Gastroesophageal sphincter (tissue), 4 donors: ENCODE data around the gene WASF3. TPM values are rescaled to one million over a fixed set of nuclear protein-coding genes. Genes with fewer than 3 reads are reported as not detected.

Experiments
- ATAC-seq: fragments of 150-250 bp; one replicate; pipeline ENCODE4 v1.9.1; 2016; ENCODE audit warnings: mild to moderate bottlenecking, moderate library complexity
- H3K27ac ChIP-seq, 4 donors: fragments of 200-600 bp; sonication (generic) in 3 of 4; 1 replicate in 3 of 4; 2 replicates in 1 of 4; pipeline ENCODE4 v1.5.1; 2016 to 2019
- H3K27me3 ChIP-seq: fragments of 200-600 bp; sonication (generic); one replicate; pipeline ENCODE4 v1.5.1; 2019
- H3K36me3 ChIP-seq, 2 donors: fragments of 200-600 bp; sonication (generic); one replicate each; pipeline ENCODE4 v1.5.1; 2019; ENCODE audit warnings: control low read depth in 1 of 2
- H3K4me1 ChIP-seq, 3 donors: fragments of 200-600 bp; sonication (generic); 1 replicate in 2 of 3; 2 replicates in 1 of 3; pipeline ENCODE4 v1.5.1; 2016 to 2019; ENCODE audit warnings: control low read depth in 2 of 3
- H3K4me3 ChIP-seq, 2 donors: fragments of 200-600 bp; sonication (generic); one replicate each; pipeline ENCODE4 v1.5.1; 2019; ENCODE audit warnings: mild to moderate bottlenecking in 1 of 2, moderate library complexity in 1 of 2
- H3K9me3 ChIP-seq, 3 donors: fragments of 200-600 bp; sonication (generic); one replicate each; pipeline ENCODE4 v1.5.1; 2017 to 2019; ENCODE audit warnings: control low read depth in 2 of 3
- EP300 ChIP-seq: sonication (generic); formaldehyde crosslinking; IDR thresholded peaks from one replicate; pipeline ENCODE4 v1.6.1; 2017; ENCODE audit warnings: antibody characterized with exemption, mild to moderate bottlenecking
- POLR2A ChIP-seq, 2 donors: fragments of 450-650 bp; IDR thresholded peaks; one replicate each; pipeline ENCODE4 v1.6.1; 2017; ENCODE audit warnings: antibody characterized with exemption in 2 of 2, mild to moderate bottlenecking in 2 of 2, moderate library complexity in 1 of 2
- POLR2AphosphoS5 ChIP-seq: sonication (generic); formaldehyde crosslinking; IDR thresholded peaks from one replicate; pipeline ENCODE4 v1.6.1; 2017; ENCODE audit warnings: antibody characterized with exemption
- WGBS, 2 donors: methylation state at CpG; one replicate each; pipeline ENCODE4 v1.1.5; 2018; ENCODE audit warnings: low coverage in 1 of 2; 5-methylcytosine and 5-hydroxymethylcytosine counted together
- total RNA-seq, 4 donors: library from RNA; depleted of rRNA; stranded (reverse); fragments of >200 nt; gene quantifications; one replicate each; pipeline ENCODE4 v1.1.0, GENCODE V29; 2016
- TF ChIP-seq, protein P1 (sequence below), 4 experiments: fragments of 200-600 bp in 2 of 4; fragments of 450-650 bp in 2 of 4; sonication (generic) in 1 of 4; IDR thresholded peaks; one replicate each; pipeline ENCODE4 v1.5.1; 2017 to 2019; ENCODE audit warnings: antibody characterized with exemption in 4 of 4, mild to moderate bottlenecking in 2 of 4, moderate library complexity in 2 of 4

Gene WASF3
- total RNA-seq, 4 donors from 2014 or later, result 13.7 to 19.0 (median 18.7) TPM

DNA sequence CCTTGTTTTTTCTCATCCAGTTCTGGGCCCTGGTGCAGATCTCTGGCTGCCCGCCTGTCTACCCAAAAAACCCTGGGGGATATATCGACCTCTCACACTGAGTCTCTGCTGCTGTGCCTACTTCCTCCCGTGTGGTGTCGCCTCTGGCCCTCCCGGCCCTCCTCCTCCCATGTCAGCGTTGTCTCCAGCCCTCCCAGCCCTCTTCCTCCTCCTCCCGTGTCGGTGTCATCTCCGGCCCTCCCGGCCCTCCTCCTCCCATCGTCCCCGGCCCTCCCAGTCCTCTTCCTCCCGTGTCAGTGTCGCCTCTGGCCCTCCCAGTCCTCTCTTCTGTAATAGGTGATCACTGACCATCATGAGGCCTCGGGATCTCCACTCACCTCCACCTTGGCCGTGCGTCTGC is 121.3 kb downstream of the WASF3 start:
- ATAC-seq, result no peak
- H3K4me1 ChIP-seq, result no peaks in the 10 kb centered on the region
- no peaks in the 10 kb centered on the region for H3K9me3 ChIP-seq
- no peaks in the 10 kb centered on the region for H3K27me3 ChIP-seq
- no peak overlapping the region for H3K27ac ChIP-seq
- H3K4me3 ChIP-seq, result no peak overlapping the region
- whole genome bisulfite sequencing, 2 donors, result 58 to 67% methylated on average over 14 to 17 of the region's 17 CpGs
- TF ChIP-seq POLR2A (IDR thresholded peaks at IDR 0.05), result no peak
- H3K36me3 ChIP-seq, result peaks cover 0 to 59% of the 10 kb centered on the region in 2 donors

DNA sequence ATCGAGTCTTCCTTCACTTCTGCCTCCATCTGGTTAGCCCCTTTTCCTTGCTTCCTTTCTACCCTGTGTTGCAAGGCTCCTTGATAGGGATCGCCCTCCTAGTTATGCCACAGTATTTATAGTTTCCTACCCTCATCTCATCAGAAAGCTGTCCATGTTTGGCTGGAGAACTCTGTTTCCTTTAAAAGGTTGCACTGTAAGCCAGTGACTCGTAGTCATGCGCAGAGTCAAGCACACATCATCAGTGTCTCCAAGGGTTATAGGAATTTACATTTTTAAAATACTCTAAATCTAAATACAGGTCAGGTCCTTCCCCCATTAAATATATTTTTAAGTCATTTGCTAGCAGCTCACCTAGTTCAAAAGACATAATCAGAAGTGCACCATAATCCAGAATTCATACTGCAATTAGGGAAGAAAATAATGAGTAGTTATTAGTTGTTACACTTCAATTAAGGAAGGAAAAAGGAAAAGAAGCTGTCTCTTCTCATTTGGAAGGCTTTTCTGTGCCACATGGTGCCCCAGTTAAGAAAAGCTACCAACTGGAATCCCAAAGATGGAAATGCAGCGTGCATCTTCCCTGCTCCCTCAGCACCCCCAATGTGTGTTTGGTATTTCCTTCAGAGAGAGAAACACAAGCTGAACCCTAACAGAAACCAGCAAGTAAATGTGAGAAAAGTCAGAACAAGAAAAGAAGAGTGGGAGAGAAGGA is 122.1 kb downstream of the WASF3 start:
- 82 to 83% methylated on average over 3 to 5 of the region's 5 CpGs for WGBS, 2 donors
- Histone ChIP-seq H3K27ac (peak overlapping the region in 1 of 4 donors; percentile 13), H3K9me3 (no peaks in the 10 kb centered on the region), H3K4me1 (no peaks in the 10 kb centered on the region), H3K36me3 (peaks cover 0 to 66% of the 10 kb centered on the region in 2 donors), H3K27me3 (no peaks in the 10 kb centered on the region), H3K4me3 (no peak overlapping the region)
- ATAC-seq, result no peak
- TF ChIP-seq POLR2A (IDR thresholded peaks at IDR 0.05) (no peak), POLR2AphosphoS5 (no peak), EP300 (no peak)
- TF ChIP-seq, protein P1, sequence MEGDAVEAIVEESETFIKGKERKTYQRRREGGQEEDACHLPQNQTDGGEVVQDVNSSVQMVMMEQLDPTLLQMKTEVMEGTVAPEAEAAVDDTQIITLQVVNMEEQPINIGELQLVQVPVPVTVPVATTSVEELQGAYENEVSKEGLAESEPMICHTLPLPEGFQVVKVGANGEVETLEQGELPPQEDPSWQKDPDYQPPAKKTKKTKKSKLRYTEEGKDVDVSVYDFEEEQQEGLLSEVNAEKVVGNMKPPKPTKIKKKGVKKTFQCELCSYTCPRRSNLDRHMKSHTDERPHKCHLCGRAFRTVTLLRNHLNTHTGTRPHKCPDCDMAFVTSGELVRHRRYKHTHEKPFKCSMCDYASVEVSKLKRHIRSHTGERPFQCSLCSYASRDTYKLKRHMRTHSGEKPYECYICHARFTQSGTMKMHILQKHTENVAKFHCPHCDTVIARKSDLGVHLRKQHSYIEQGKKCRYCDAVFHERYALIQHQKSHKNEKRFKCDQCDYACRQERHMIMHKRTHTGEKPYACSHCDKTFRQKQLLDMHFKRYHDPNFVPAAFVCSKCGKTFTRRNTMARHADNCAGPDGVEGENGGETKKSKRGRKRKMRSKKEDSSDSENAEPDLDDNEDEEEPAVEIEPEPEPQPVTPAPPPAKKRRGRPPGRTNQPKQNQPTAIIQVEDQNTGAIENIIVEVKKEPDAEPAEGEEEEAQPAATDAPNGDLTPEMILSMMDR (IDR thresholded peaks at IDR 0.05), result no peak

DNA sequence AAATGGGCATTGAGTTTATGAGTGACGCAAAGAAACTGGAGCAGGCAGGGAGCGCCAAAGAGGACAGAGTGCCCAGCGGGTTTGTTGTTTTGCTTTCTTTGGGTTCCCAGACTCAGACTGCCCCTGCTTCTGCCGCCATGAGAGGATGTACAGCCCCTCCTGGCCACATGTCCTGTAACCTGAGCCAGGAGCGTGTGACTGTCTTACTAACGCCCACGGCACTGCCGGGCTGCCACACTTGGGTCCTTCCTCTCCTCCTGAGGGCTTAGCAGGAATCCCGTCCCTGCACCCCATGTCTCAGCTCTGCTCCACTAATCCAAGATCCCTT is 122.6 kb downstream of the WASF3 start:
- peaks cover 0 to 68% of the 10 kb centered on the region in 2 donors for H3K36me3 ChIP-seq
- no peak overlapping the region for H3K4me3 ChIP-seq
- H3K4me1 ChIP-seq, result no peaks in the 10 kb centered on the region
- no peaks in the 10 kb centered on the region for H3K9me3 ChIP-seq
- ATAC-seq, result no peak
- peak overlapping the region in 1 of 4 donors; percentile 13 for H3K27ac ChIP-seq
- no peaks in the 10 kb centered on the region for H3K27me3 ChIP-seq
- no peak for TF ChIP-seq POLR2A (IDR thresholded peaks at IDR 0.05)
- no peak for TF ChIP-seq POLR2AphosphoS5
- no peak for TF ChIP-seq EP300
- TF ChIP-seq, protein P1 (IDR thresholded peaks at IDR 0.05), result no peak
- WGBS, 2 donors, result 74% methylated on average over 7 of the region's 9 CpGs; no CpG with 5 or more reads in 1 of the 2 donors

DNA sequence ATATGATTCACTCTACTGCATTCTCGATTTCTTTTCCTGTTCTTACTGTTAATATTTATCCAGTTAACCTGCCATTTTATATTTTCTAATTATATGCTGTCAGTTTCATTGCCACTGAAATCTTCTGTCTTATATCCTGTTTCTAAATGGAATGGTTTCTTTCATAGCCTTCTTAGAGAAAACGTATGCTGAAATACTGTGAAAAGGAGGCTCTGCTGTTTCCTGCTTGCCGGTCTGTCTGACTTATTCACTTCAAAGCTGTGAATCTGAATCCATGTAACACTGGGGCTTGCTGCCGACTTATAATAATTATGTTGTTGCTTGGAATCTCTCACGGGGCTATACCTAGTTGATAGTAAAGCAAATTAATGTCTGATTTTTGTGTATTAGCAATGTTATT is 123.1 kb downstream of the WASF3 start:
- H3K36me3 ChIP-seq, result peaks cover 0 to 70% of the 10 kb centered on the region in 2 donors

DNA sequence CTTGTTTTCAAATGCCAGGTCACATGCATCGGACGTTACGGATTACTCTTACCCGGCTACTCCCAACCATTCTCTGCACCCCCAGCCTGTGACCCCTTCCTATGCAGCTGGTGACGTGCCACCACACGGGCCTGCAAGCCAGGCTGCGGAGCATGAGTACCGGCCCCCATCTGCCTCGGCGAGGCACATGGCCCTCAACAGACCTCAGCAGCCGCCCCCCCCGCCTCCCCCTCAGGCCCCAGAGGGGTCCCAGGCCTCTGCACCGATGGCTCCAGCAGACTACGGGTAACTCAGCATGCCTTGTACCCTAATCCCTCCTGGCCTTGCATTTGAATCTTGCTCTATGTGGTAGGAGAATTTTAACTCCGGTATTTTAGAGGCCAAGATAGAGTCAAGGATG is 123.6 kb downstream of the WASF3 start:
- TF ChIP-seq, protein P1 (IDR thresholded peaks at IDR 0.05), result no peak
- no peak for TF ChIP-seq POLR2AphosphoS5
- no peak for TF ChIP-seq POLR2A (IDR thresholded peaks at IDR 0.05)
- TF ChIP-seq EP300, result no peak
- no peaks in the 10 kb centered on the region for H3K9me3 ChIP-seq
- no peak overlapping the region for H3K4me3 ChIP-seq
- ATAC-seq, result no peak
- 91 to 100% methylated on average over 2 to 11 of the region's 15 CpGs for WGBS, 2 donors
- H3K4me1 ChIP-seq, result no peaks in the 10 kb centered on the region
- H3K27me3 ChIP-seq, result no peaks in the 10 kb centered on the region
- peaks cover 0 to 75% of the 10 kb centered on the region in 2 donors for H3K36me3 ChIP-seq
- H3K27ac ChIP-seq, result no peak overlapping the region

More for the DNA sequence above, 123.1 kb downstream of the WASF3 start:
- Histone ChIP-seq H3K4me3 (no peak overlapping the region), H3K4me1 (no peaks in the 10 kb centered on the region), H3K9me3 (no peaks in the 10 kb centered on the region), H3K27me3 (no peaks in the 10 kb centered on the region), H3K27ac (no peak overlapping the region)
- no peak for TF ChIP-seq EP300
- TF ChIP-seq POLR2AphosphoS5, result no peak
- TF ChIP-seq POLR2A (IDR thresholded peaks at IDR 0.05), result no peak
- TF ChIP-seq, protein P1 (IDR thresholded peaks at IDR 0.05), result no peak
- 61 to 72% methylated on average over 5 of the region's 5 CpGs for WGBS, 2 donors
- no peak for ATAC-seq
